ENCODE data around the gene EPHB1. TPM values are rescaled to one million over a fixed set of nuclear protein-coding genes. Genes with fewer than 3 reads are reported as not detected.

Gene EPHB1
- total and polyA plus RNA-seq, 4 donors: 0.23 to 1.7 (median 0.52) TPM

DNA sequence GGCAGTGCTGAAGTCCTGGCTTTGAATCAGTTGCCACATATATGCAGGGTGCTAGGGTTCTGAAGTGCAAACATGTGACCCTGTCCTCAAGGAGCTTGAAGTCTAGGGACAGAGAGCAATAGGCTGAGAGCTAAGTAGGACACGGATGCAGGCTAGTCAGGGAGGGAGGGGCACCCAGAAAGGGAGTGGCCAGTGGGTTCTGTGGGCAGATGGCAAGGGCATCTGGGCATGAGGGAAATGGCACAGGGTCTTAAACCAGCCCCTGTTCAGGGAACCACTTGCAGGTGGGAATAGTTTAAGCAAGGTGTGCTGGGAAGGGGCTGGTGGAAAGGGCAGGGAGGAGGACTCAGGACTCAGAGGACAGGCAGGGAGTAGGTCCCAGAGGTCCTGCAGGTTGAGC lies 46.4 kb upstream of the EPHB1 start:
- 91% methylated on average over 1 of the region's 1 CpG for WGBS
- no peak for TF ChIP-seq EGR1 (IDR thresholded peaks at IDR 0.05; ENCODE audit: low read depth in 2 of 2)
- no peak for TF ChIP-seq HNF4G (IDR thresholded peaks at IDR 0.05)
- no peak for TF ChIP-seq GABPA (IDR thresholded peaks at IDR 0.05 in 1 of 2, conservative IDR thresholded peaks at IDR 0.05 in 1 of 2)
- TF ChIP-seq NR2F2 (IDR thresholded peaks at IDR 0.05): no peak
- no peak for TF ChIP-seq SP1 (IDR thresholded peaks at IDR 0.05)
- TF ChIP-seq, protein P1, sequence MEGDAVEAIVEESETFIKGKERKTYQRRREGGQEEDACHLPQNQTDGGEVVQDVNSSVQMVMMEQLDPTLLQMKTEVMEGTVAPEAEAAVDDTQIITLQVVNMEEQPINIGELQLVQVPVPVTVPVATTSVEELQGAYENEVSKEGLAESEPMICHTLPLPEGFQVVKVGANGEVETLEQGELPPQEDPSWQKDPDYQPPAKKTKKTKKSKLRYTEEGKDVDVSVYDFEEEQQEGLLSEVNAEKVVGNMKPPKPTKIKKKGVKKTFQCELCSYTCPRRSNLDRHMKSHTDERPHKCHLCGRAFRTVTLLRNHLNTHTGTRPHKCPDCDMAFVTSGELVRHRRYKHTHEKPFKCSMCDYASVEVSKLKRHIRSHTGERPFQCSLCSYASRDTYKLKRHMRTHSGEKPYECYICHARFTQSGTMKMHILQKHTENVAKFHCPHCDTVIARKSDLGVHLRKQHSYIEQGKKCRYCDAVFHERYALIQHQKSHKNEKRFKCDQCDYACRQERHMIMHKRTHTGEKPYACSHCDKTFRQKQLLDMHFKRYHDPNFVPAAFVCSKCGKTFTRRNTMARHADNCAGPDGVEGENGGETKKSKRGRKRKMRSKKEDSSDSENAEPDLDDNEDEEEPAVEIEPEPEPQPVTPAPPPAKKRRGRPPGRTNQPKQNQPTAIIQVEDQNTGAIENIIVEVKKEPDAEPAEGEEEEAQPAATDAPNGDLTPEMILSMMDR (IDR thresholded peaks at IDR 0.05; ENCODE audit: low read depth, low read length, missing input control): no peak
- TF ChIP-seq TAF1 (conservative IDR thresholded peaks at IDR 0.05): no peak
- TF ChIP-seq YY1 (IDR thresholded peaks at IDR 0.05): no peak
- TF ChIP-seq RAD21 (IDR thresholded peaks at IDR 0.05): no peak
- TF ChIP-seq FOXA1 (IDR thresholded peaks at IDR 0.05): no peak
- TF ChIP-seq, protein P2, sequence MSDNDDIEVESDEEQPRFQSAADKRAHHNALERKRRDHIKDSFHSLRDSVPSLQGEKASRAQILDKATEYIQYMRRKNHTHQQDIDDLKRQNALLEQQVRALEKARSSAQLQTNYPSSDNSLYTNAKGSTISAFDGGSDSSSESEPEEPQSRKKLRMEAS (IDR thresholded peaks at IDR 0.05): no peak
- TF ChIP-seq, protein P3, sequence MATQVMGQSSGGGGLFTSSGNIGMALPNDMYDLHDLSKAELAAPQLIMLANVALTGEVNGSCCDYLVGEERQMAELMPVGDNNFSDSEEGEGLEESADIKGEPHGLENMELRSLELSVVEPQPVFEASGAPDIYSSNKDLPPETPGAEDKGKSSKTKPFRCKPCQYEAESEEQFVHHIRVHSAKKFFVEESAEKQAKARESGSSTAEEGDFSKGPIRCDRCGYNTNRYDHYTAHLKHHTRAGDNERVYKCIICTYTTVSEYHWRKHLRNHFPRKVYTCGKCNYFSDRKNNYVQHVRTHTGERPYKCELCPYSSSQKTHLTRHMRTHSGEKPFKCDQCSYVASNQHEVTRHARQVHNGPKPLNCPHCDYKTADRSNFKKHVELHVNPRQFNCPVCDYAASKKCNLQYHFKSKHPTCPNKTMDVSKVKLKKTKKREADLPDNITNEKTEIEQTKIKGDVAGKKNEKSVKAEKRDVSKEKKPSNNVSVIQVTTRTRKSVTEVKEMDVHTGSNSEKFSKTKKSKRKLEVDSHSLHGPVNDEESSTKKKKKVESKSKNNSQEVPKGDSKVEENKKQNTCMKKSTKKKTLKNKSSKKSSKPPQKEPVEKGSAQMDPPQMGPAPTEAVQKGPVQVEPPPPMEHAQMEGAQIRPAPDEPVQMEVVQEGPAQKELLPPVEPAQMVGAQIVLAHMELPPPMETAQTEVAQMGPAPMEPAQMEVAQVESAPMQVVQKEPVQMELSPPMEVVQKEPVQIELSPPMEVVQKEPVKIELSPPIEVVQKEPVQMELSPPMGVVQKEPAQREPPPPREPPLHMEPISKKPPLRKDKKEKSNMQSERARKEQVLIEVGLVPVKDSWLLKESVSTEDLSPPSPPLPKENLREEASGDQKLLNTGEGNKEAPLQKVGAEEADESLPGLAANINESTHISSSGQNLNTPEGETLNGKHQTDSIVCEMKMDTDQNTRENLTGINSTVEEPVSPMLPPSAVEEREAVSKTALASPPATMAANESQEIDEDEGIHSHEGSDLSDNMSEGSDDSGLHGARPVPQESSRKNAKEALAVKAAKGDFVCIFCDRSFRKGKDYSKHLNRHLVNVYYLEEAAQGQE (IDR thresholded peaks at IDR 0.05): no peak
- no peak for TF ChIP-seq RXRA (IDR thresholded peaks at IDR 0.05)
- no peak for TF ChIP-seq HNF4A (conservative IDR thresholded peaks at IDR 0.05)
- no peak for TF ChIP-seq JUND (IDR thresholded peaks at IDR 0.05)

DNA sequence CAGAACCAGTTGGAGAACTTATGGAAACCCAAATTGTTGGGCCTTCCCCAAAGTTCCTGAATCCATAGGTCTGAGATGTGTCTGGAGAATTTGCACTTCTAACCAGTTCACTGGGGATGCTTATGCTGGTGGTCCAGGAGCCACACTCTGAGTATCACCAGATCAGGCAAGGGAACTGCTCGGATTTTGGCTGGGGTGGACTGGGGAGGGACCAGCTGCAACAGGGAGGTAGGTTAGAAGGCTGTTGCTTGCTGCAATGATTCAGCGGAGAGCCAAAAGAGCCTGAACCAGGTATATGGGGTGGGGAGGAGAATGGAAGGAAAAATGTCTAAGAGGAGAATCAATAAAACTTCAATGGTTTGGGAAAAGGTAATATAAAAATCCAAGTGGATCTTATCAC lies 45.9 kb upstream of the EPHB1 start:
- Histone ChIP-seq H3K4me3 (ENCODE audit: low read depth in 1 of 3, low read length in 3 of 3) (no peak overlapping the region), H3K4me1 (ENCODE audit: control insufficient read depth in 4 of 4, insufficient read depth in 4 of 4, low read length in 3 of 4) (no peaks in the 10 kb centered on the region), H3K9me3 (ENCODE audit: control insufficient read depth in 4 of 4, low read length in 3 of 4) (no peaks in the 10 kb centered on the region), H3K27me3 (ENCODE audit: control insufficient read depth in 4 of 4, insufficient read depth in 4 of 4, low read length in 3 of 4) (no peaks in the 10 kb centered on the region), H3K9ac (ENCODE audit: low read depth in 1 of 2, low read length in 2 of 2) (no peak overlapping the region), H3K36me3 (ENCODE audit: control insufficient read depth in 4 of 4, insufficient read depth in 3 of 4, low read depth in 1 of 4, low read length in 3 of 4) (no peaks in the 10 kb centered on the region), H3K27ac (ENCODE audit: low read depth in 1 of 2, low read length in 2 of 2) (no peak overlapping the region)
- DNase-seq (ENCODE audit: low spot score): no peak
- WGBS: 86% methylated on average over 2 of the region's 2 CpGs
- TF ChIP-seq JUND (IDR thresholded peaks at IDR 0.05) (no peak), FOXA2 (IDR thresholded peaks at IDR 0.05) (no peak), YY1 (IDR thresholded peaks at IDR 0.05) (no peak), GABPA (IDR thresholded peaks at IDR 0.05 in 1 of 2, conservative IDR thresholded peaks at IDR 0.05 in 1 of 2) (no peak), ATF3 (IDR thresholded peaks at IDR 0.05) (no peak), TAF1 (conservative IDR thresholded peaks at IDR 0.05) (no peak), FOXA1 (IDR thresholded peaks at IDR 0.05) (no peak), SP1 (IDR thresholded peaks at IDR 0.05) (no peak), EGR1 (IDR thresholded peaks at IDR 0.05; ENCODE audit: low read depth in 2 of 2) (no peak), RAD21 (IDR thresholded peaks at IDR 0.05) (no peak), RXRA (IDR thresholded peaks at IDR 0.05) (no peak)
- TF ChIP-seq, protein P2 (IDR thresholded peaks at IDR 0.05): no peak
- TF ChIP-seq, protein P3 (IDR thresholded peaks at IDR 0.05): no peak

More for the DNA sequence above, 46.4 kb upstream of the EPHB1 start:
- H3K36me3 ChIP-seq (ENCODE audit: control insufficient read depth in 4 of 4, insufficient read depth in 3 of 4, low read depth in 1 of 4, low read length in 3 of 4): no peaks in the 10 kb centered on the region
- no peak overlapping the region for H3K27ac ChIP-seq (ENCODE audit: low read depth in 1 of 2, low read length in 2 of 2)
- no peaks in the 10 kb centered on the region for H3K27me3 ChIP-seq (ENCODE audit: control insufficient read depth in 4 of 4, insufficient read depth in 4 of 4, low read length in 3 of 4)
- no peaks in the 10 kb centered on the region for H3K4me1 ChIP-seq (ENCODE audit: control insufficient read depth in 4 of 4, insufficient read depth in 4 of 4, low read length in 3 of 4)
- no peak for DNase-seq (ENCODE audit: low spot score)
- H3K9ac ChIP-seq (ENCODE audit: low read depth in 1 of 2, low read length in 2 of 2): no peak overlapping the region
- no peak overlapping the region for H3K4me3 ChIP-seq (ENCODE audit: low read depth in 1 of 3, low read length in 3 of 3)
- no peaks in the 10 kb centered on the region for H3K9me3 ChIP-seq (ENCODE audit: control insufficient read depth in 4 of 4, low read length in 3 of 4)
